Panc1 (cell line): ENCODE measurements around the gene SDK2. TPM values are rescaled to one million over a fixed set of nuclear protein-coding genes. Genes with fewer than 3 reads are reported as not detected.

Source experiments
- ATAC-seq: fragments of 200-7000 bp; cut with Tn5 transposase; 2 replicates; pipeline ENCODE4 v1.9.1; 2020; ENCODE audit warnings: mild to moderate bottlenecking, moderate library complexity
- BruUV-seq: library from RNA; stranded (reverse); fragments of 400-500 nt; replicated peaks from 2 replicates; lab custom pipeline; 2021; lab: Mats Ljungman, UMichigan
- CTCF ChIA-PET: fragments of 300-600 bp; sonication (Branson Sonifier 250); formaldehyde crosslinking; loops from one replicate; lab custom pipeline; 2022; ENCODE audit warnings: antibody characterized with exemption; lab: Charles Lee
- POLR2A ChIA-PET: fragments of 300-600 bp; sonication (Branson Sonifier 250); formaldehyde crosslinking; loops from one replicate; lab custom pipeline; 2022; ENCODE audit warnings: antibody characterized with exemption; lab: Charles Lee
- DNase-seq: peaks from one replicate; pipeline ENCODE4 v3.0.0-alpha.2; 2010; ENCODE audit warnings: low read depth, low spot score
- H3K27ac ChIP-seq: 2 replicates; pipeline ENCODE4 v1.5.1; 2011; ENCODE audit warnings: mild to moderate bottlenecking, low read length, inconsistent platforms
- H3K27me3 ChIP-seq: fragments of 200-500 bp; sonication (Bioruptor generic); 2 replicates; pipeline ENCODE4 v1.6.0; 2014; ENCODE audit warnings: low read length, inconsistent platforms; ENCODE audit not compliant: control insufficient read depth, insufficient read depth
- H3K36me3 ChIP-seq: fragments of 200-500 bp; sonication (Bioruptor generic); 2 replicates; pipeline ENCODE4 v1.5.1; 2014; ENCODE audit warnings: inconsistent platforms, mild to moderate bottlenecking, low read length, moderate library complexity; ENCODE audit not compliant: control insufficient read depth, insufficient read depth
- H3K4me1 ChIP-seq: 2 replicates; pipeline ENCODE4 v1.5.1; 2011; ENCODE audit warnings: inconsistent platforms, mild to moderate bottlenecking, low read length, moderate library complexity; ENCODE audit not compliant: control insufficient read depth, insufficient read depth
- H3K4me3 ChIP-seq, 2 experiments: 2 replicates each; pipeline ENCODE4 v1.5.1; 2011 to 2012; ENCODE audit warnings: low read depth in 2 of 2, low read length in 2 of 2, mild to moderate bottlenecking in 2 of 2, inconsistent platforms in 1 of 2, moderate library complexity in 1 of 2
- H3K9me3 ChIP-seq: fragments of 200-500 bp; sonication (Bioruptor generic); 2 replicates; pipeline ENCODE4 v1.5.1; 2014; ENCODE audit warnings: low read depth, mild to moderate bottlenecking, inconsistent platforms, low read length, moderate library complexity; ENCODE audit not compliant: control insufficient read depth, insufficient read depth
- CTCF ChIP-seq: fragments of 450-650 bp; IDR thresholded peaks from 2 replicates; pipeline ENCODE4 v1.5.1; 2017; ENCODE audit warnings: mild to moderate bottlenecking
- POLR2AphosphoS5 ChIP-seq: IDR thresholded peaks from 2 replicates; pipeline ENCODE4 v1.6.1; 2012; ENCODE audit warnings: mild to moderate bottlenecking, low read depth, low read length, moderate library complexity
- REST ChIP-seq, 2 experiments: IDR thresholded peaks; 2 replicates each; pipeline ENCODE4 v1.6.1; 2011 to 2012; ENCODE audit warnings: low read depth in 2 of 2, control low read depth in 1 of 2, low read length in 1 of 2, mild to moderate bottlenecking in 1 of 2, moderate library complexity in 1 of 2; ENCODE audit not compliant: insufficient read depth in 1 of 2
- SIN3A ChIP-seq: IDR thresholded peaks from 2 replicates; pipeline ENCODE4 v1.6.1; 2012; ENCODE audit warnings: low read depth, mild to moderate bottlenecking, low read length, moderate library complexity, borderline replicate concordance; ENCODE audit not compliant: insufficient read depth
- TCF7L2 ChIP-seq: IDR thresholded peaks from 2 replicates; pipeline ENCODE4 v1.6.1; 2011; ENCODE audit warnings: mild to moderate bottlenecking, low read depth, low read length, inconsistent platforms
- in situ Hi-C: cut with HindIII; loops from 2 replicates; pipeline ENCODE4 v1.10.0; 2016; ENCODE audit warnings: low sequenced_read_pairs, low pct_unique_long_range_greater_than_20kb
- intact Hi-C: fragments of 100-400 bp; cut with micrococcal nuclease; formaldehyde crosslinking; loops from one replicate; pipeline ENCODE4 v1.10.0; 2022; ENCODE audit not compliant: unreplicated experiment
- total RNA-seq: library from RNA; stranded (reverse); gene quantifications from one replicate; pipeline ENCODE4 v1.2.1, GENCODE V29; 2021; ENCODE audit not compliant: unreplicated experiment

SDK2 gene
- total RNA-seq, 1 experiment from 2014 or later = 0.41 TPM

- no peaks in the 10 kb centered on the region; the same call in 1 of the 2 replicates for H3K4me1 ChIP-seq
- BruUV-seq = no TSS peak
- no peaks in the 10 kb centered on the region for H3K27me3 ChIP-seq
- in situ Hi-C loops (no loop called here), intact Hi-C loops (loop anchor here (5.0 kb wide), 1 partner anchor 58 kb away; no protein-coding TSS in a partner anchor)
- H3K27ac ChIP-seq = no peak overlapping the region
- ChIA-PET CTCF (interaction anchor here (0.6 kb wide), 1 partner anchor 35 kb away, joined by 3 read pairs; no protein-coding TSS in a partner anchor), POLR2A (no interaction called here)
- H3K9me3 ChIP-seq = no peaks in the 10 kb centered on the region
- no peak for ATAC-seq
- H3K4me3 ChIP-seq = no peak overlapping the region
- no peak for TF ChIP-seq TCF7L2
- no peak for TF ChIP-seq POLR2AphosphoS5
- TF ChIP-seq REST (IDR thresholded peaks at IDR 0.05; ENCODE audit: insufficient read depth in 1 of 2, low read depth in 2 of 2, low read length in 1 of 2) = no peak
- no peak for TF ChIP-seq SIN3A
- no peak for TF ChIP-seq CTCF
- no peak for DNase-seq
- no peaks in the 10 kb centered on the region for H3K36me3 ChIP-seq
Measured at GRCh38 chr17:73365301-73365874, 278.9 kb downstream of the SDK2 start.

GRCh38 chr17:73364155-73364522 lies 280.1 kb downstream of the SDK2 start:
- DNase-seq = no peak
- no peak overlapping the region for H3K27ac ChIP-seq
- ChIA-PET POLR2A (no interaction called here), CTCF (interaction anchor here (0.6 kb wide), 1 partner anchor 18 kb away, joined by 3 read pairs; no protein-coding TSS in a partner anchor)
- no TSS peak for BruUV-seq
- TF ChIP-seq REST (IDR thresholded peaks at IDR 0.05; ENCODE audit: insufficient read depth in 1 of 2, low read depth in 2 of 2, low read length in 1 of 2) (no peak), SIN3A (no peak), TCF7L2 (no peak), POLR2AphosphoS5 (no peak), CTCF (no peak)
- intact Hi-C loops (no loop called here), in situ Hi-C loops (no loop called here)
- no peaks in the 10 kb centered on the region for H3K4me1 ChIP-seq
- H3K4me3 ChIP-seq = no peak overlapping the region
- H3K9me3 ChIP-seq = no peaks in the 10 kb centered on the region
- ATAC-seq = no peak
- no peaks in the 10 kb centered on the region for H3K36me3 ChIP-seq
- no peaks in the 10 kb centered on the region for H3K27me3 ChIP-seq
